Glomerular visceral epithelial cell (primary cell): Measurements from ENCODE around the gene DLX4.
A peak's percentile ranks its signal among the peaks of the same experiment; 100 is the strongest.

Source experiments
- DNase-seq: peaks from one replicate; pipeline ENCODE4 v3.0.0-alpha.2; 2016; ENCODE audit errors: extremely low spot score

Gene DLX4, protein sequence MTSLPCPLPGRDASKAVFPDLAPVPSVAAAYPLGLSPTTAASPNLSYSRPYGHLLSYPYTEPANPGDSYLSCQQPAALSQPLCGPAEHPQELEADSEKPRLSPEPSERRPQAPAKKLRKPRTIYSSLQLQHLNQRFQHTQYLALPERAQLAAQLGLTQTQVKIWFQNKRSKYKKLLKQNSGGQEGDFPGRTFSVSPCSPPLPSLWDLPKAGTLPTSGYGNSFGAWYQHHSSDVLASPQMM

DNA sequence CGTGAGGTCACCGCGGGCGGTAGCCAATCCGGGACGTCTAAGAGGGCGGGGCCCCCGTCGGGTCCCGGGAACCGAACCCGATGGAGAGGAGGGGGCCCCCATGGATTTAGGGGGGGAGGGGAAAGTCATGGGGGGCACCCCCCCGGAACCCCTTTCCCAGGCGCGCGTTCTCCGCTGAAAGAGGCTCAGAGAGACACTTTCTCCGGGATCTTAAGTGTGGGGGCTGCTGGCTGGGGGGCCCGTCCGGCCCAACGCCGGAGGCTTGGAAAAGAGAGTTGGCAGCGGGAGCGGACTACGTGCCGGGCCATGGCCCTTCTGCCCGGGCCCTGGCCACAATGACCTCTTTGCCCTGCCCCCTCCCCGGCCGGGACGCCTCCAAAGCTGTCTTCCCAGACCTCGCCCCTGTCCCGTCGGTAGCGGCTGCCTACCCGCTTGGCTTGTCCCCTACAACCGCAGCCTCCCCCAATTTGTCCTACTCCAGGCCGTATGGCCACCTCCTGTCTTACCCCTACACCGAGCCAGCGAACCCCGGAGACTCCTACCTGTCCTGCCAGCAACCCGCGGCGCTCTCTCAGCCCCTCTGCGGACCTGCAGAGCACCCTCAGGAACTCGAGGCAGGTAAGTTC lies at the start of gene DLX4:
Gene DLX4 (plus strand): TSS at position 57 of the 626 bp plus-strand sequence. CDS start 279 bp downstream, at position 336.
- no peak for DNase-seq

DNA sequence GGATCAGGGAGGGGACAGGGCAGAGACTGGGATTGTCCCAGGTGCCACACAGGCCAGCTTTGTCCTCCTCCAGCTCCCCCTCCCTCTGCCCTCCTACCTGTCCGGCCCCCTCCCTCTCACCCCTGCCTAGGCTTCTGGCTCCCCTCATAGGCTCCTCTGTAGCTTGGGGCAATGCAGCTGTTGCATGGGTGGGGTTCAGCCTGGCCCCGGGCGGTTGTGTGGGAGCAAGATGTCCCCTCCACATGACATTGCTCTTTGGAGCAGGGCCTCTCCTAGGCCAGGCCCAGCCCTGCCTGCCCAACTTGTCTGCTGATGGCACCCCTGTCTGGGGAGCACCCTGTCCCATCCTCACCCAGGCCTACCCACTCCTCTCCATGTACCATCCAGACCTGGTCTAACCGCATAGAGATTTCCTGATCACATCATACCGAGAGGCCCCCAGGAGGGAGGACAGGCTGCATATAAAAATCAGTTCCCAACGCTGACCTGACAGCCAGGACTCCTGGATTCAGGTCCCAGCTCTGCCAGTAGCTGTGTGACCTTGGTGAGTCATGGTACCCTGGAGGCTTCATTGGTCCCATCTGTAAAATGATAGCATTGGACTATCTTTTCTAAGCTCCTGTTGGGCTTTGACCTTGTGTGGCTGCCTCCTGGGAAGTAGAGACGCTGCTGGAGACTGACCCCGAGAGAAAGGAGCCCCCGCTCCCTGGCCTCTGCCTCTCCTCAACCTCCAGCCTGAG lies 48.8 kb upstream of the DLX4 start:
- no peak for DNase-seq

DNA sequence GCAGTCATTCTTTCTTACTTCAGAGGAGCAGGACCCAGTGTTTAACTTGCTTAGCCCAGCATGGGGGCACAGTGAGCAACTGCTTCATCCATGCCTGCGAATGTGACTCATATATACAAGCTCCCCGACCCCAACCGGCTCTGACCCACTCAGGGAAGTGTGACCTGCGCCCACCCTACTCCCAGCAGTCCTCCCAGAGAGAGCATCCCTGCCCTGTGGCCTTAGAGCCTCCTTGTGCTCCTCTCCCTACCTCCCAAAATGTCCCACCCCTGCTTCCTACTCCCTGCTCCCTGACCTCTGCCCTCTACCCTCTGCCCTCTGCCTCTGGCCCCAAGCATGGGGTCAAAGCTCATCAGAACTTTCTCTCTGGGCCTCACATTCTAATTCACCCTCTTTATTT lies 46.9 kb upstream of the DLX4 start:
- DNase-seq: no peak

DNA sequence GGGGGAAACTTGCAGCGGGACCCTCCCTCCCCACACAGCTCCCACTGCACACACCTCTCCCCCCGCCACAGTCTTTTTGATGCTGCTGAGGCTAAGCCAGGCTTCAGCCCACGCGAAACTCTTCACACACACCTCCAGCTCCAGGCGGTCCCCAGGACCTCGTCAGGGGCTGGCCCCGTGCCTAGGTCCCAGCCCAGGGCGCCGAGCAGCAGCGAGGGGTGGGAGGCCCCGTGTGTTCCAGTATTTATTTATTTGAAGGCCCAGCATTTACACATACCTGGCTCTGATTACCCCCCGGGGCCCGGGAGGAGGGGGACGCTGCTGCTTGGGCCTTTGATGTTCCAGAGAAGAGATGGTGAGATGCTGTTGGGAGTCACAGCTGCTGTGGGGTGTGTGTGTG lies 44.9 kb upstream of the DLX4 start:
- no peak for DNase-seq

DNA sequence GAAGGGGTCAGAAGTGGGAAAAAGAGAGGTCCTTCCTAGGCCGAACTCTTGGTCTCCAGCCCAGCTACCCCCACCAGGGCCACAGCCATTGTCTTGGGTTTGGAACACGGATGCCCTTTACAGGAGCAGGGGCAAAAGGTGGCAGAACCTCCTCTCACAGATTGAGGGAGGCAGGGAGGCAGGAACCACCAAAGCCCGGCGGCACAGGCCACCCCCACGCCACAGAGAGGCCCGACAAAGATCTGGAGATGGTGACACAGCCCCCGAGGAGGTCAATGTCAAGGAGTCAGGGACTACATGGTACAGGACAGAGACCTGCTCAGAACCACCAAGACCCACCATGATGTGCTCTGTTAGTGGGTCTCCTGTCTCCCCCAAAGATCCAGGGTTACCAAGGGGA lies 44.4 kb upstream of the DLX4 start:
- DNase-seq: no peak

DNA sequence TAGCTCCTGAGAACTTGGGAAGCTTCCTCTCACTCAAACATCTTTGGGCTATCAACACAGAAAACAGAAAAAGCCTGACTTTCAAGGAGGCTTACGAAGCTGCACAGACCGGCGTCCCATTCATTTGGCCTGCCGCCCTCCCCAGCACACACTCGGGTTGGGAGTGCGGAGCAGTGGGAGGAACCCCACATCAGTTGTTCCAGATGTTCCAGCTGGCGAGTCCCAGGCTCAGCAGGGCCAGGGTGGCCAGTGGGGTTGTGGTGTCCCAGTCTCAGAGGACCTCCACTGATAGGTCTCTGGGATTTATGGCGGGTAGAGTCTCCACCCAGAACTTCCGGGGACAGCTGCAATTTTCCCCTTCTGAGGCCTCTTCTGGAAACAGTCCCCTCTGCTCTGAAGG lies 43.1 kb upstream of the DLX4 start:
- DNase-seq: no peak

DNA sequence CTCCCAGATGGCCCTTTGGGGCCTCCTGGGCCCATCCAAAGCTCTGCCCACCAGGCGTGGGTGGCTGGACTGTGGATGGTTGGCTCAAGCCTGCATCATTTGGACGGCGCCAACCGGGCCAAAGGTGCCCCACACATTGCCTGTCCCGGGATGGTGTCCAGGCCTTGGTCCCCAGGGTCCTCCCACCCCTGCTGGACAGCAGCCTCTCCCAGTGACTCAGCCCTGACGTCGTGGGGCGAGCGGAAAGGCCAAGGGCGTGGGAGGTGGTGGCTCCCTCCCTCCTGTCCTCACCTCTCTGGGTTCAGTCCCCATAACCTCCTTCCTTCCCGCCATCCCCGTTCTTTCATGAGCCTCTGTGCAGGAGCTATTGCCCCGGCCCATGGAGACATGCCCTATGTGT lies 42.1 kb upstream of the DLX4 start:
- no peak for DNase-seq

DNA sequence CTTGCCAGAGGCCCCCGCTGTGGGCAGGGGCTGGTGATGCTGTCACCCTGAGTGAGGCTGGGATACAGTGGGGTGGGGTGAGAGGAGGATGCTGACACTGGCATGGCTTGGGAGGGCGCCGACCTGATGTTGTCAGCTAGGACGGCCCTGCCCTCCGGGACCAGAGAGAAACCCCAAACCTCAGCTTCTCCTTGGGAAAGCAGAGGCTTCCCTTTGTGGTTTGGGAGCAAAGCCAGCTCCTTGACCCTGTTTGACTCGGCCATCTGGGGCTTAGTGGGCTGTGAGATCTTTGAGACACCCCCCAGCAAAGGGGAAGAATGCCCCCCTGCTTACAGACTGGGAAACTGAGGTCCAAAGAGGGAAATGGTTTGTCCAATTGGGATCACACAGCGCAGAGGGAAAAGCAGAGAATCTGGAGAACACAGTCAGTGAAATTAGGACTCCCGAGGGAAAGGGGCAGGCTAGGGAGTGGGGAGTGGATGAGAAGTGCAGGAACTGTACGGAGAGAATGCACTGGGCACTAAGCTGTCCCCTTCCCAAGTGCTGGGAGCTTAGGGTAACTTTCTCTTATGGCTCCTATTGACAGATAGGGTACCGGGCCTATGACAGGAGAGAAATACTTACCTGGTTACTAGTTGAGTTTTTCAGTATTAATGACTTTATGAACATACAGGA lies 40.7 kb upstream of the DLX4 start:
- peak; percentile 69 for DNase-seq

DNA sequence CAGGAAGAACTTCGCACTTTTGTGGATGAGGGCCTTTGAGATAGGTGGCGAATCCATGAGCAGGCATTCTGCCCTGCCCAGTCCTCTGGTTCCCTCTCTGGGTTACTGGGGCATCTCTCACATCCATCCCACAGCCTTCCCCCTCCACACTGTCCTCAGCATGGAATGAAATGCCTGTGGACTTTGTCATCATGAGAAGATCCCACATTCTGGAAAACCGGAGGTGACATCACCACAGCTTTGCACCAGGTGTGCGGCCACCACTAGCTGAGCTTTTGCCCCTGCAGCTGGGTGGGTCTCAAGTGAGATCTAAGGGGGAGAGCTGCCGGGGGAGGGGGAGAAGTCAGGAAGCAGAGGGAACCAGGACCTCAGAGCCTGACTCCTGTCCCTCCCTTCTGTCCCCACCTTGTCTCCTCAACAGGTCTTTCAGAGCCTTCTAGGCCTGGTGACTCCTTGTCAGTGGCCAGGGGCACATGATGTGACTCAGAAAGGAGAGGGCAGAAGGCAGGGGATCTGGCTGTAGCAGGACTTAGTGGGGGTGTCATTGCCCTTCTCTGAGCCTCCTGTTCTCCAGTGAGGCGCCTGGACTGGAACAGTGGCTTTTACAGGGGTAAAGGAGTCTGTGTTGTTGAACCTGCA lies 40.0 kb upstream of the DLX4 start:
- DNase-seq: peak; percentile 87

DNA sequence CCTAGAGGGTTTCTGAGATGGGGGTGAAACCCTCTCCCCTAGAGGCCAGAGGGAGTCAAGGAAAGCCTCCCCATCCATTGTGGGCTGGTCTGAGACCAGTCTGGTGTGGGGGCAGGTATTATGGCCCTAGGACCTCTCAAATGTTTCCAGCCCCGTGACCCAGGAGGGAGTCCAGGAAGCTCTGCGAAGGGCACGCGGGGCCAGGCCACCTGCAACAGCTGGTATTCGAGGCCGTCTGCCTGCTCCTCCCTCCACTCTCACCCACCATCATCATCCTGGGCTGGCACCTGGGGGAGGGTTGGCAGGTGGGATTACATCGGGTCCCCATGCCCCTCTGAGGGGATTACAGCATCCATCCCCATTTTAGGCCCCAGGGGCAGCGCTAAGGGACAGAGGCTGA lies 38.1 kb upstream of the DLX4 start:
- DNase-seq: no peak

DNA sequence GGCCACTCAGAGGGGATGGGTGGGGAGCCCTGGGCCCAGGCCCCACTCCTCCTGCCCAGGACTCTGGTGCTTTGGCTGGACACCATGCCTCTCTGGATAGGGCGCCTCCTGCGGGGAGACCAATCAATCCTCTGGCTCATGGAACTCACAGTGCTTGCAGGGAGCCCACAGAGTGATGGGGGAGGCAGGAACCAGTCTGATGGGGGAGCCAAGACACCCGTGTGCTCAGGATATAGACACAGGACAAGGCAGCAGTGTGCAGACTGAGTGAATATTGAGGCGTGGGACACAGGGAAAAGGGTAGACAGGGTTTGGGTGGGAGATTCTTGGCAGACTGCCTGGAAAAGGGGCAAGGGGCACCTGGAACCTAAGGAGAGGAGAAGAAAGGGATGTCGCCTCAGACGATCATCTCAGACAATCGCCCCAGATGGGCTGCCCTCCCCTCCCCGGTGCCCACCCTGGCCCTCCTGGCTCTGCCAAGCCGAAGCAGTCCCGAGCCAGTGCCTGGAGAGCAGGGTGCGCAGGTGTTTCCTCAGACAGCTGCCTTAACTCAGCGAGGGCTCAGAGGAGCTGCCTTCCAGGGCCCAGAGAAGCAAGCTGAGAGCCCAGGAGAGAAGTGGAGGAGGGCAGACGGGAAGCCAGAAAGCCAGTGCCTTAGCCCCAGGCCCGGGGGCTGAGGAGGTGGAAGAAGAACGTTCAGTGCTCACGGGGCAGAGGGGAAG lies 37.4 kb upstream of the DLX4 start:
- DNase-seq: no peak

DNA sequence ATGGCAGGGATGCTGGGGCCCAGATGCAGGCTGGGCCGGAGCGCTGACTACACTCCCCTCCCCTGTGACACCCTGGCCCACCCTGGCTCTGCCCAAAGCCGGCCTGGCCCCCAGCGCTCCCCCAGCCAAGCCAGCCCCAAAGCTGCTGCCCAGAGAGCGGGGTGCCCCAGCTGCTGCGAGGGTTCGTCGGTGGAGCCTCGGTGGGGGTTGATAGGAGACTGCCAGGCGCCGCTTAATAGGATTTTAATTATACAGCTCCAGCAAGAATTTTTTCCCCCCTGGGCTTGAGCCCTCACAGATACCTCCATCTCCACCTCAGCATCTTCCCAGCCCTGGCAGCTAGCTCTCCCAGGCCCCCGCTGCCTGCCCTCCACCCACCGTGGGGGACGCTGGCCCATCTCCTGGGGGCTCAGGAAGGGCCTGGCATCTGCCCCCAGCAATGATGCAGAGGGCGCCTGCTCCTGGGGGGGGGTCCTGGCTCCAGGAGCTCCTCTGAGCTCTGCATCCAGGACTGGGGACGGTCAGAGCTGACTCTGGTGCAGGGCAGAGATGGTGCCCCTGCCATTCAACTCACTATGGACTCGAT lies 36.8 kb upstream of the DLX4 start:
- DNase-seq: no peak

DNA sequence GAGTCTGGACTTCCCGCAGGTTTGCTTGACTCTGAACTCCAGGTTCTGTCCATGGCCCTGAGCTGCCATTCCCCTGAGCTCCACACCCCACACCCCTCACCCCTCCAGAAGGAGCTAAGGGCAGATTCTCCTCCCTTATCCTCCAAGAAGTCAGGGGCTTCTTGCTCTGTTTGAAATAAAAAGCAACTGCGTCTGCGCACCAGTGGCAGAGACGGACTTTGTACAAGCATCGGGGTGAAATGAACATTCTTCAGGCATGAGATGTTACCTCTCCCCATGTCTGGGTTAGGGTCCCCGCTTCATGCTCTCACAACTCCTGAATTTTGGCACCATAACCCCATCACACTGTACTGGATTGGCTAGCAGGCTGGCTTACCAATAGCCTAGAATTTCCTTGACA lies 36.1 kb upstream of the DLX4 start:
- no peak for DNase-seq

DNA sequence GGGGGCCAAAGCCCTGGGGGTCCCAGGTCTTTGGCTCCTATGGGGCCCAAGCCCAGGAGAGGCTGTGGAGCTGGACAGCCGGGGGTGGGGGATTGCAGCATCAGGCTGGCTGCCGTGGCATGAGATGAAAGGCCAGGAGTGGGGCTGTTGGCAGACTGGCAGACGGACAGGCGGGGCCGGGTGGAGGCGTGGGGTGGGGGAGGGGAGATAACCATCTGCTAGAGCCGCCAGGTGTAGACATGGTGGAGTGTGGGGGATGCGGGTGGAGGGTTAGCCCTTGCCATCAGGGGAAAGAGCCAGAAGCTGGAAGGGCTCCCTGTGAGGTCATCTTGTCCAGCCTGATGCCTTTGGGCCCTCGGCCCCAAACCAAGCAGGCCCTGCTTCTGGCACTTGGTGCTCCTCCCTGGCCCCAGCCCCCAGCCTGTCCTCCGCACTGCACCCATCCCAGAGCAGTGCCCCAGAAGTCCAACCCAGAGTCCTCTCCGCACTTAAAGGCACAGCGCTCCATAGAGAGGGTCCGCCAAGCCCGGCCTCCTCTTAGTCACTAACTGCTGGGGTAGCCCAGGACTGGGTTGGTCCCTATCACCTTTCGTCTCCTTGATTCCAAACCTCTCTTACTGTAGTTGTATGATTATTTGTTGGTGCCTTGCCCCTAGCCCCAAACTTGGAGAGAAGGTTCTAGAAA lies 33.3 kb upstream of the DLX4 start:
- DNase-seq: no peak

DNA sequence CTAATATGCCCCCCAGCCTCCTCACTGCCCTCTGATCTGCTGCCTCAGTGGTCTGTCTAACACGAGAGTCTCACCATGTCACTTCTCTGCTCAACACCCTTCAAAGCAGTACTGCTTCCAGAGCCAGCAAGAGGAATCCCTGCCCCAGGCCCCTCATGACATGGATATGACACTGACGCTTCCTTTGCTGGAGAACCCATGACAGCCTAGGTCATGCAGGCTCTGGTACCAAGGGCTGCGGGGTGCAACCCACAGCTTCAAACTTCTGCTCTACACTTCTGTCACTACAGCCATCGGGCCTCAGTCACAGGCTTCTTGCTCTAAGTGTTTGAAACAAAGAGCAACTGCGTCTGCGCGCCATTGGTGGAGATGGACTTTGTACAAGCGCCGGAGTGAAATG lies 32.6 kb upstream of the DLX4 start:
- DNase-seq: no peak

DNA sequence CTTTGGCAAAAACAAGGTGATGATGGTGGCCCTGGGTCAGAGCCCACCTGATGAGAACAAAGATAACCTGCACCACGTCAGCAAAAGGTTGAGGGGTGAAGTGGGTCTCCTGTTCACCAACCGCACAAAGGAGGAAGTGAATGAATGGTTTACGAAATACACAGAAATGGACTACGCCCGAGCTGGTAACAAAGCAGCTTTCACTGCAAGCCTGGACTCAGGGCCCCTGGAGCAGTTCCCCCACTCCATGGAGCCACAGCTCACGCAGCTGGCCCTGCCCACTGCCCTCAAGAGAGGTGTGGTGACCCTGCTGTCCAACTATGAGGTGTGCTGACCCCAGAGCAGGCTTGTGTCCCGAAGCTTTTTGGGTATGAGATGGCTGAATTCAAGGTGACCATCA lies 29.7 kb upstream of the DLX4 start:
- DNase-seq: no peak

DNA sequence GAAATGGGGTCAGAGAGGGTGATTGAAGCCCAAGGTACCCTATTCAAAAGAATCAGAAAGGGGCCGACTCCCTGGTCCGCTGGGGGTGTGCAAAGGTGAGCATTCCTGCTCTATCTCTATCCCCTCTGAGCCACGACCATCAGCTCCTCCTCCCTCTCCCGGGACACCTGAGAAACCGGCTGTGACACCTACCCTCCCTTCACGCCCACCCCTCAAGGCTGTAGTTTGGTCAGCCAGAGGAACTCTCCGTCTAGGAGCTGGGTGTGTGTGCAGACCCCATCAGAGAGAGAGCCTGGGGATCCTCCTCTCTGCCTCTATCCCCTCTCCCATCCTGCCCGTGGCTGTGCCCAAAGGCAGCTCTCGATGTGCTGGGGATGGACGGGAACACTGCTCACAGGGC lies 27.6 kb upstream of the DLX4 start:
- no peak for DNase-seq

DNA sequence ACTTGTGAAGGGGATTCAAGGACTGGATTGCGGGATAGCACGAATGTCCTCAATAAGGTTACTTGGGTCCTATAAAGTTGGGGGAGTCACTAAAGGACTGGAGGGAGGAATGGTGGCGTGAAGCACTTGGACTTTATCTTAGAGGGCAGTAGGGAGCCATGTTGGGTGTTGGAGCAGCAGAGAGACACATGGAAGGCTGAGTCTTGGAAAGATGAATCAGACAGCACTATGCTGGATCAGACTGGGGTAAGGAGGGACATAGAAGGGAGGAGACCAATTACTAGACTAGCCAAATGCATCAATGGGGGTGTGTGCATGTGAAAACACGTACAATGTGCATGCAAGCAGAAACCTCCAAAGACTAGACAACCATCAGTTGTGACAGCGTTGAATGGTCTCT lies 26.0 kb upstream of the DLX4 start:
- DNase-seq: no peak

DNA sequence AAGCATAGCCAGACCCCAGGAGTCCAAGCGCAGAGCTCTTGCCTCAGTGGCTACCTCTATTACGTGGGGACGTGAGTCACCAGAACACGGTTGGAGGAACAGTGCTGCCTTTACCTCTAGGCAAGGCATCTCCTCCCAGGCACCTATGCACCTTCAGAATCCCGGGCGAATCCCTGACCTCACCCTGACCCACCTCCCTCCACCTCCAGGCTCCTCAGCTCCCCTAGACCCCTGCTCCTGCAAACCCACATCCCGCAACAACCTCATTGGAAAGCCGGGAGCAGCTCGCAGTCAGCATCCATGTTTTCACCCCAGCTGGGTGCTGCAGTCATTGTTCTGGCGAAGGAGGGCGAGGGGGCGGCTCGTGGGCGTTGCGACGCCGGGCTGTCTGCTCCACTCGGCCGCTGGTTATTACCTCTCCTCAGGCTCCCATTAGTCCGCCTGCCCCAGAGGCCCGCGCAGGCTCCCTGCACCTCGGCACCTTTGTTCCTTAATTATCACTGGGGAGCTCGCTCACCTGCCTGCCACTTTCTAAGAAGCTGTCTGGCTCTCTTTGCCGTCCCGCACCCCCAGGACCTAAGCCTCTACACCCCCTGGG lies 24.6 kb upstream of the DLX4 start:
- no peak for DNase-seq

DNA sequence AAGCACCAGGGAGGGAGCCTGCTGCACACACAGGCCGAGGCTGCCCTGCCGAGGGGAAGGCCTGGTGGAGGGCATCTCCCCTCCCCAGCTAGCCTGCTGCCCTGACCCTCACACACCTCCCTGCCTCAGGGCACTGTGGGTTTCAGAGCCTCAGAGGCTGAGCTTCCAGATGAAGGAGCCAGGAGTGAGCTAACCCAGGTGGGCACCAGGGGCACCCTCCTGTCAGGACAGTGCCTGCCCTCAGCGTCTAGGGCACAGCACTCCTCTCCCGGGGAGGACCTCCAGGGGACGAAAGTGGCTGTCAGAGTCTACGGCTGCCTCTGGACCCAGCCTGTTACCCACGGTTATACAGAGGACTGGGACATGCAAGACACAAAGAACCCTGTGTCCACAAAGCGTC lies 22.8 kb upstream of the DLX4 start:
- no peak for DNase-seq
